ENCODE data around the gene DYSF.

DNA sequence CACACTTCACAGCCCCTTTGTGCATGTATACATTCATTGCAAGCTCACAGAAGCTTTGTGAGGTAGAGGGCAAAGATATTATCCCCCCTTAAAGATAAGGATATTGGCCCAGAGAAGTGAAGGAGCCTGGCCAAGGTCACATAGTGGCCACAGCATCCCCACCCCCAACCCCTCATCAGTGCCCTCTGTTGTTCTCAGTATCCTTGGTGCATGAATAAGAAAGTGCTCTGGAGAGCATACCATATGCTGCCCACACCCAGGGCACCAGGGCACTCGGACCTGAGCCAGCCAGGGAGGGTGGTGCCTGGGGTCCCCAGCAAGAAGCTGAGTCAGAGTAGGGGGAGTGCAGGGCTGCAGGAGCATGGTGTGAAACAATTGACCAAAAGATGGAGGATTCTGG lies 3.3 kb downstream of the DYSF start:
- TF ChIP-seq GATA3 (IDR thresholded peaks at IDR 0.05; ENCODE audit: low read depth, low read length), result no peak
- no peak for TF ChIP-seq GATA2 (IDR thresholded peaks at IDR 0.05; ENCODE audit: low read depth, low read length)

Data from SH-SY5Y (cell line).